NCI-H2107 treated with DMSO at 0.1 percent for 48 hours (cell line): ENCODE results near the gene DPCD.
"Not testable (repeated sequence)": the region's sequence is repeated elsewhere in the genome, so short reads cannot be mapped to it uniquely, and the experiment has no call there.

ENCODE experiments used
- DNase-seq: peaks from one replicate; lab custom pipeline; 2025; ENCODE audit not compliant: unreplicated experiment; lab: John Stamatoyannopoulos, UW

Gene DPCD

GRCh38 chr10:101580486-101581399 lies 7.4 kb upstream of the DPCD start:
- no peak for DNase-seq

DNA sequence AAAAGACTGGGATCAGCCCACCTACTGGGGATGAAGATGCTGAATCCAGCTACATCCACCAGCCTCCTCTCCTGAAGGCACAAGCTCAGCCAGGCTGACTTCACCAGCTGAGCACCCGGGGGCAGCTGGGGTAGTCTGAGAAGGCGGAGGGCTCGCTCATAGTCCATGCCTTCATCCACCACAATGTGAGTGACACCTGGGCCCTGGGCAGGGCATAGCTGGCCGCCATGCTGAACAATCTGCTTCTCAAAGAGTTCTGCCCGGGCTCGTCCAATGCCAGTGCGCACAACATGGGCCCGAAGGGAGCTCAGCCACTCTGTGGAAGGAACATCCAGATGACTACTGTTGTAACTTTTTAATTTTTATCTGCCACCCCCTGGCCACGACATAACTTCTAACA lies 2.3 kb upstream of the DPCD start:
- DNase-seq = no peak

DNA sequence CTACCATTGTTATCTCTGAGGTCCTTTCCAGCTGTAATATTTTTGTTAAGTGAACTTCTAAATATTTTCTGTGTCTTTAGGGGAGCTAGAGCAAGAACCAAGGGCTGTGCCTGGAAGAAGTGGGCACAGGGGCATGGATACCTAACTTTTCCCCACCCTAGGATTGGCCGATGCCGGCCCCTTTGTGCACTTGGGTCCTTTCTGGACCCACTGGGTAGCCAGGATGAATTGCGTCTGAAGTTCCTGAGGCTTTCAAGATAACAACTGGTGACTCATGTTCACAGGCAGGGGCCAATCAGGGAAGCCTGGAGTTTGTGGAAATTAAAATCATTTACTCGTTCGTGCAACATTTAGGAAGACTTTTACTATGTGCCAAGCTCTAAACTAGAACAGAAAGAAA lies 758 bp downstream of the DPCD start:
- no peak for DNase-seq

DNA sequence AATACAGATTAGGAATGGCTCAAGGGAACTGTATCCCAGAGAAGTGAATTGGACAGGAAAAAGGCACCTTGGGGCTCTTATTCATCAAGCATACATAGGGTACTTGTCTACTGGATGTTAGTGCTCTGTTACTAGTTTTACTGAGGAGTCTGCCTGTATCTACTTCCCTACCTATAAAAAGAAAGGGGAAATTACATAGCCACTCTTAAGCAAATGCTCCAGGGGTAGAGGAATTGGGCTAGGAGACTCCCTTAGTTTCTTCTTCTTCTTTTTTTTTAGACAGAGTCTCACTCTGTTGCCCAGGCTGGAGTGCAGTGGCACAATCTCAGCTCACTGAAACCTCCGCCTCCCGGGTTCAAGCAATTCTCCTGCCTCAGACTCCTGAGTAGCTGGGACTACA lies 5.2 kb downstream of the DPCD start:
- DNase-seq = not testable (repeated sequence)

DNA sequence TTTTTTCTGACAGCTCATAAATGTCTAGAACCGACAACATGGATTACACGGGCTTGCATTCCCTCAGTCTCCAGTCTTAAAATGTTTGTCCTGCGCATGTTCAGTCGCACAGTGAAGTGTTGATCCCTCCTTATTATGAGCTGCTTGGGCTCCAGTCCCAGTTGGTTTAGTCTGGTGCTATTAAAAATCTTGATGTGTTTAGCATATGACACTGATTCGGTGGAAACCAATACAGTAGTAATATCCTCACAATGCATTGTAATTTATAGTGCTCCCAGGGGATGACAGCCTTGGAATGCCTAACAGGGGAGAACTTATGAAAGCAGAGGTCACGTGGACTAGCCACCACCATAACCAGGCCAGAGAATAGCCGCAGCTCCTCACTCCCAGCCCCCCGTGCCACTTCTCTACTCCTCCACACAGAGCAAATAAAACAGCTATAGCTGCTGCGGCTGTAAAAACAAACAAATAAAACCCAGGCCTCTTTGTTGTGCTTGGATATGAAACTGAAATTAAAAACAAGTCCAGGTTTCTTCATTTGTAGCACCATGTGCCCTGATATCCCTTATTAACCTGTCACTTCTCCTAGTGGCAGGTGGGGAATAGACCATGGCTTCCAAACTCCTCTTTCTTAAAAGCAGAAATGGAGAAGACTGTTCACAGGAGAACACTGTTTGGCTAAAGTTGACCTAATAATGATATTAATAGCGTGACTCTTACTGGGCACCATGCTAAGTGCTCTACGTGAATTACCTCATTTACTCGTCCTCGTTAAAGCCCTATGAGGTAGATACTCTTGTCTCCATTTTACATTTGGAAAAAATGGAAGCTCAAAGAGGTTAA lies 7.7 kb downstream of the DPCD start:
- DNase-seq = peak; percentile 26

- no peak for DNase-seq
Observed at GRCh38 chr10:101597091-101597900, 9.2 kb downstream of the DPCD start.

DNA sequence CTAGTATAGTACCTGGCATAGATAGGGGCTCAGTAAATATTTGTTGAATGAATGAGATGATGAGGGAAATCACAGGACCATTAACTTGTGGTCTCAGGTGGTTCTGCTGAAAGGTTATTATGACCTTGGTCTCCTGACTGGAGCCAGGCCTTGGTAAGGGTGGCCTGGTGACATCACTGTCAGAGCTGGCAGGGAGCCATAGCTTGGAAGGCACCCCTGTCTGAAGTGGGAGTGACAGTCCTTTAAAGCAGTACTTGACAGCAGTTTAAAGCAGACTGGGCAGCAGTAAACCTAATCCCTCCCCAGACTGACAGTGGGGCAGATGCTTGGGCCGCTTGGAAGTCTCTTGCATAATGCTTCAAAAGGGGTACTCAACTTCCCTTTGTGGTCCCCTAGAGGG lies 13.4 kb downstream of the DPCD start:
- no peak for DNase-seq

GRCh38 chr10:101602761-101603398 lies 14.8 kb downstream of the DPCD start:
- DNase-seq = peak; percentile 41

DNA sequence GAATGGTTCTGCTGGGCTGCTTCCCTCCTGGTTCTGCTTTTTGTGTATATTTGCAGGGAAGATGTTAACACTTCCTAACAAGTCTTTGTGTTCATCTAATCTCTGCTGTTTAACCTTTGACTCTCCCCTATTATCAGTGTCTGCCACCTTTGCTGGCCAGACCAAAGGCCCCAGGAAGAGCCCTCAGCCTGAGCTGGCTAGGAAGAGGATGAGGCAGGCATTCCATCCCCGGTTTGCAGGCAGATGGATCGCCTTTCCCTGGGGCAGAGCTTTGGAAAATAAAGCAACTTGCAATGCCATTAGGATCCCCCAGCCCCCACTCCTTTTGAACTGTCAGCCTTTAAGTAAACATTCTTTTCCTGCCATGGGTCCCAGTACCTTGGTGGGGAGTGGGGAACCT lies 19.0 kb downstream of the DPCD start:
- no peak for DNase-seq

- DNase-seq = no peak
Observed at GRCh38 chr10:101609481-101609880, 21.4 kb downstream of the DPCD start.

- no peak for DNase-seq
Observed at GRCh38 chr10:101611096-101611905, 23.2 kb downstream of the DPCD start.

- DNase-seq = no peak
Observed at GRCh38 chr10:101612086-101612485, 24.0 kb downstream of the DPCD start.

DNA sequence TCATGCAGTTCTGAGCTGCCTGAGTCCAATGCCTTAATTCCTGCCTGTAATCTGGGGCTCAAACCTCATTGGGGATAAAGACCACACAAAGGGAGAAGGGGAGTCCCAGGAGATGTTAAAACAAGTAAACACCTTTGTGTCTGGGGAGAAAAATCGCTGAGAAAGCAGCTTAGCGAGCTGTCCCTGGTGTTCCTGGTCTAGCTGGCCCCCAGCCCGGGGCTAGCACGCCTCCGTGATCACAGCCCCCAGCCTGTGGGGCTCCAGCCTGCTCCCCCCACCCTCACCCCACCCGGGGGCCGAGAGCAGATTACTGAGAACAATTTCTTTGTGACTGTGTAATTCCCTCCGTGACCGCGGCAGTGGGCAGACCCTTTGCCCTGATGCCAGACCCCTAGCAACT lies 24.8 kb downstream of the DPCD start:
- DNase-seq = no peak

GRCh38 chr10:101613646-101614045 lies 25.5 kb downstream of the DPCD start:
- no peak for DNase-seq

DNA sequence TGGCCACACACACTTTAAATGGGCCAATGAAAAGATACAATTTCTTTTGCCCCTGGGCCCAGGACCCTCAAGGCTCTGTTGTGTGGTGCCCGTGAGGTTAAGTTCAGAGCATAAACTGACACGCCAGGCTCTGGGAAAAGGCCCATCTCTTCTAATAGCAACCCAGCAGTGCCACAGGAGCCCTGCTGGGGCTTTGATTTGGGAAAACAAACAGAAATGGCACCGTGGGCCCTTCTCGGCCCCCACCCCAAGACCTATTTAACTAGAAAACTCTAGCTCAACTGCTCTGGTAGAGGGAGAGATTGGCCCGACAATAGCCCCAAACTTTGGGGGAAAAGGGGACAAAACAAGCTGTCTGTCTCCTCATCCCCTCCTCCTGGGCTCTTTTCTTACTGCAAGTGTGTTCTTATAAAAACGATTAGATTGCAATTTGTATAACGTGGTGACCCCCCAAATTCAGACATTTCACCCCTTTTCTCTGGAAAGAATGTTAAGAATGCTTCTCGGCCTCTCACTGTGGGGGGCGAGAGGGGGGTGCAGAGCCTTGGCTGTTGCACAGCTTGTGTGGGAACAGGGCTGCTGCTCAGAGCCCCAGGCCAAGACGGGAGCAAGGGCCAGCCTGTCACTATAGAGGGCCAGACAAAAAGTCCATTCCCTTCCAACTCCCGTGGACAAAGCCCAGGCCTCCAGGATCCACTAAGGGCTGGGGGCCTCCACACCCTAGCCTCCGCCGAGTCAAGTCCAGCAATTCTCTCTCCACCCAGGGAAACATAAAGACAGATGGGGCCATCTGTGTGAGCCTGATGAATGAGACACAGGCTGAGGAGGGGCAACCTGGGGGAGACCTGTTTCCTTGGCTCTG lies 26.8 kb downstream of the DPCD start:
- no peak for DNase-seq

DNA sequence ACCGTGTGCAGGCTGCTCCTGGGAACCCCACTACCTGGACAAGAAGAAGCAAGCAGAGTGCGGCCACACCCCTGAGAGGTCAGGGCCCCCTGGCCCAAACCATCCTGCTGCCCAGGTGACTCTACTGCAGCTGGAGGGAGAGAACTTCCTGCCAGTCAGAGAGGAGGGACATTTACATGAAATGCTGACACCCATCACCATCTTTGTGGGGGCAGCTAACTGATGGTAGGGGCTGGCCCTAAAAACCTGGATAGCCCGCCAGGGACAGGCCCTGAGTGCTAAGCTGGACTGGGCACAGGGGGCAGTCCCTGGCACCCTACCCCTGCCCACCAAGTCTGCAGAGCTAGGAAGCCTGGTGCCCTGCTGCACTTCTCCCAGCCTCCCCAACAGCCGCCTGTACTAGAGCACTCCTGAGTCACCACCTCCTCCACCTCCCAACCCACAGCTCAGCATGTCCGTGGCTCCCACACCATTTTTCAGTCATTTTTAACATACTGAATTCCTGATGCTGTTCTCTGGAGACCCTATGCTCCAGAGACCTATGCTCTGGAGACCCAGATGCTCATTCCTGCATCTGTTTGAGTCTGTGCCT lies 27.5 kb downstream of the DPCD start:
- no peak for DNase-seq

GRCh38 chr10:101616415-101617101 lies 28.4 kb downstream of the DPCD start:
- no peak for DNase-seq
